Measurements from ENCODE around the gene CFD.
"Not testable (repeated sequence)": the region's sequence is repeated elsewhere in the genome, so short reads cannot be mapped to it uniquely, and the experiment has no call there.

CFD gene

GRCh38 chr19:871446-872265 lies 12.2 kb downstream of the CFD start:
- no peak for DNase-seq (ENCODE audit: low spot score)

- peak; percentile 82 for DNase-seq (ENCODE audit: low spot score)
Observed at GRCh38 chr19:872266-872951, 12.9 kb downstream of the CFD start.

DNA sequence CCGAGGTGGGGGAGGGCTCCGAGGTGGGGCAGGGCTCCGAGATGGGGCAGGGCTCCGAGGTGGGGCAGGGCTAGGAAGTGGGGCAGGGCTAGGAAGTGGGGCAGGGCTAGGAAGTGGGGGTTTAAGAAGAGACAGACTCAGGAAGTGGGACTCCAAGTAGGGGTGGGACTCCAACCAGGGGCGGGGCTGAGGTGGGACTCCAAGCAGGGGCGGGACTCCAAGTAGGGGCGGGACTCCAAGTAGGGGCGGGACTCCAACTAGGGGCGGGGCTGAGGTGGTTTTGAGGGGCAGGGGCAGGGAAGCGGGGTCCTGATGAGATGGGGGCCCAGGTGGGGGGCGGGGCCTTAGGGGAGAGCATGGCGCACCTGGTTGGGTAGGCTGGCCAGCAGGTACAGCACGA lies 13.6 kb downstream of the CFD start:
- DNase-seq (ENCODE audit: low spot score), result peak; percentile 79

- DNase-seq (ENCODE audit: low spot score), result no peak
Observed at GRCh38 chr19:873561-874041, 14.1 kb downstream of the CFD start.

GRCh38 chr19:875265-875879 lies 15.9 kb downstream of the CFD start:
- no peak for DNase-seq (ENCODE audit: low spot score)

GRCh38 chr19:876089-876488 lies 16.6 kb downstream of the CFD start:
- no peak for DNase-seq (ENCODE audit: low spot score)

- DNase-seq (ENCODE audit: low spot score), result no peak
Observed at GRCh38 chr19:876780-877314, 17.4 kb downstream of the CFD start.

DNA sequence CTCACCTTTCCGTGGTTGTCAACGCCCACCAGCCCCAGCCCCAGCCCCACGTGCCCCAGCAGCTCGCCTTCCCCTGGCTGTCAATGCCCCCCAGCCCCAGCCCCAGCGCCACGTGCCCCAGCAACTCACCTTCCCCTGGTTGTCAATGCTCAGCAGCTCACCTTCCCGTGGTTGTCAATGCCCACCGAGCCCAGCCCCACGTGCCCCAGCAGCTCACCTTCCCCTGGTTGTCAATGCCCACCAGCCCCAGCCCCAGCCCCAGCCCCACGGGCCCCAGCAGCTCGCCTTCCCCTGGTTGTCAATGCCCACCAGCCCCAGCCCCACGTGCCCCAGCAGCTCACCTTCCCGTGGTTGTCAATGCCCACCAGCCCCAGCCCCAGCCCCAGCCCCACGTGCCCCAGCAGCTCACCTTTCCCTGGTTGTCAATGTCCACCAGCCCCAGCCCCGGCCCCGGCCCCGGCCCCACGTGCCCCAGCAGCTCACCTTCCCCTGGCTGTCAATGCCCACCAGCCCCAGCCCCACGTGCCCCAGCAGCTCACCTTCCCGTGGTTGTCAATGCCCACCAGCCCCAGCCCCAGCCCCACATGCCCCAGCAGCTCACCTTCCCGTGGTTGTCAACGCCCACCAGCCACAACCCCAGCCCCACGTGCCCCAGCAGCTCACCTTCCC lies 18.7 kb downstream of the CFD start:
- not testable (repeated sequence) for DNase-seq (ENCODE audit: low spot score)

DNA sequence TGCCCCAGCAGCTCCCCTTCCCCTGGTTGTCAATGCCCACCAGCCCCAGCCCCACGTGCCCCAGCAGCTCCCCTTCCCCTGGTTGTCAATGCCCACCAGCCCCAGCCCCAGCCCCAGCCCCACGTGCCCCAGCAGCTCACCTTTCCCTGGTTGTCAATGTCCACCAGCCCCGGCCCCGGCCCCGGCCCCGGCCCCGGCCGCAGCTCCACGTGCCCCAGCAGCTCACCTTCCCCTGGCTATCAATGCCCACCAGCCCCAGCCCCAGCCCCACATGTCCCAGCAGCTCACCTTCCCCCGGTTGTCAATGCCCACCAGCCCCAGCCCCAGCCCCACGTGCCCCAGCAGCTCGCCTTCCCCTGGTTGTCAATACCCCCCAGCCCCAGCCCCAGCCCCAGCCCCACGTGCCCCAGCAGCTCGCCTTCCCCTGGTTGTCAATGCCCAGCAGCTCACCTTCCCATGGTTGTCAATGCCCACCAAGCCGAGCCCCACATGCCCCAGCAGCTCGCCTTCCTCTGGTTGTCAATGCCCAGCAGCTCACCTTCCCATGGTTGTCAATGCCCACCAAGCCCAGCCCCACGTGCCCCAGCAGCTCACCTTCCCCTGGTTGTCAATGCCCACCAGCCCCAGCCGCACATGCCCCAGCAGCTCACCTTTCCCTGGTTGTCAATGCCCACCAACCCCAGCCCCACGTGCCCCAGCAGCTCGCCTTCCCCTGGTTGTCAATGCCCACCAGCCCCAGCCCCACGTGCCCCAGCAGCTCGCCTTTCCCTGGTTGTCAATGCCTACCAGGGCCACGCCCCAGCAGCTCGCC lies 19.5 kb downstream of the CFD start:
- DNase-seq (ENCODE audit: low spot score), result not testable (repeated sequence)

DNA sequence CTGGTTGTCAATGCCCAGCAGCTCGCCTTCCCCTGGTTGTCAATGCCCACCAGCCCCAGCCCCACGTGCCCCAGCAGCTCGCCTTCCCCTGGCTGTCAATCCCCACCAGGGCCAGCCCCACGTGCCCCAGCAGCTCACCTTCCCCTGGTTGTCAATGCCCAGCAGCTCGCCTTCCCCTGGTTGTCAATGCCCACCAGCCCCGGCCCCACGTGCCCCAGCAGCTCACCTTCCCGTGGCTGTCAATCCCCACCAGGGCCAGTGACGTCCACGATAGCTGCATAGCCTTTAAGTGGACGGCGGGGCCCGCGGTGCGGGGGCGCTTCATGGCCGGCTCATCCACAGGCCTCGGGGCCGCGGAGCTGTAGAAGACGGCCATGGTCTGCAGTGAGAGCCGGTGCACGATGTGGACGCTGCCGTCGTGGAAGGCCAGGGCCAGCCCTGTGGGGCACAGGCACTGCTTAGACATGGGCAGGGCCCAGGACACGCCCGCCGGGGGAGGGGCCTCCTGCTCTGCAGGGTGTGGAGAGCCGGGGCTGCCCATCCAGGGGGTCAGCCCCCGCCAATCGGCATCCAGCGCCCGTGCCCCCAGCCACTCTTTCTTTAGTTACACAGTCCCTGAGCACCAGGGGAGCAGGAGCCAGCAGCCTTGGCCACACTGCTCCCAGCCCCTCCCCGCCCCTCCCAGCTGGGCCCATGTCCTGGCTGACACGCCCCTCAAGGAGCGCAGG lies 20.4 kb downstream of the CFD start:
- no peak for DNase-seq (ENCODE audit: low spot score)

DNA sequence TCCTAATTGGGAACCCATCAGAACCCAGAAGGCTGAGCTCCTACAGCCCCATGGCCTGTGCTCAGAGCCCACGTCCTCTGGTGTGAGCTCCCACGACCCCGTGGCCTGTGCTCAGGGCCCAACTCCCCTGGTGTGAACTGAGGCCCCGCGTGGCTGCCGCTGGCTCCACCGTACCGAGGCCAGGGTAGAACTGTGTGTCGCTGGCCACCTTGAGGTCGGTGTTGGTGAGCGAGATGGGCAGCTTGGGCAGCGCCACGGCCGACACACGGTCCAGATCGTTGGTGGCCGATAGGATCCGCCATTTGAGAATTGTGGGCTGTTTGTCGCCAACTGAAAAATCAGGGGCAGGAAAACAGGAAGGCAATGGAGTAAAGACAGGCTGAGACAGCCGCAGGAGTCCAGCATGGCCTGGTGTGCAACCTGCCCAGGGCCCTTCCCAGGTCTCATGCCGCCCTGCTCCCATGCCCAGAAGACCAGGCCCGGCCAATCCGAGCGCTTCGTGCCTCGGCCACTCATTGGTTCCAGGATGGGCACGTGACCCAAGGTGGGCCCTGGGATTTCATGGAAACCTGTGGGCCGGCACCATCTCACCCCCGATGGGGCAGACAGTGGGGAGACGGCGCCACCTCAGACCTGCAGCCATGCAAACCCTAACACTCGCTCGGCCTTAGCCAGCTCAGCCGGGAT lies 22.1 kb downstream of the CFD start:
- no peak for DNase-seq (ENCODE audit: low spot score)

GRCh38 chr19:882871-883497 lies 23.5 kb downstream of the CFD start:
- DNase-seq (ENCODE audit: low spot score), result no peak

GRCh38 chr19:883661-884211 lies 24.3 kb downstream of the CFD start:
- DNase-seq (ENCODE audit: low spot score), result no peak

GRCh38 chr19:884420-885211 lies 25.2 kb downstream of the CFD start:
- no peak for DNase-seq (ENCODE audit: low spot score)

DNA sequence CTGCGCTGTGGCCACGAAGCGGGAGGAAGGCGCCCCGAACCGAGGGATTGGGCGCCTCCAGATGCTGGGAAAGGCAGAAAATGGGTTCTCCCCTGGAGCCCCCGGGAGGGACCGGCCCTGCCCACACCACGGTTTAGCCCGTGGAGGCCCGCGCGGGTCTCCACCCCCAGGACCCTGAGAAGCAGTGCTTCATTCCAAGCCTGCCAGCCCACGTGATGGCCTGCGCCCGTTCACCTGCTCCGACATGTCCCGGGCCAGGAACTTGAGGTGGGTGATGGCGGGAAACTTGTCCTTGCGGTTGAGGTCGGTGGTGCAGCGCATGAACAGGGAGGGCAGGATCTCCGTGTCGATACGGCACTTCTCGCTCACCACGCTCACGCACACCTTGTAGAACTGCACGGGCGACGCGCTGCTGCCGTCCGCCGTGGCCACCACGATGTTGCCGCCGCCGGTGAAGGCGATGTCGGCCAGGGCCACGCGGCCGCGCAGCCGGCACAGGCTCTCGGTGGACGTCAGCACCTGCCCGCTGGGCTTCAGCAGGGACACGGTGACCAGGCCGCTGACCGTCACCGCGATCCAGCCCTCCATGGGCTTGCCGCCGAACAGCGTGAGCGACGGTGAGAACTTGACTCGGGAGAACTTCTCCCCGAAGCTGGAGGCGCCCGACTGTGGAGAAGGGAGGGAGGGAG lies 26.2 kb downstream of the CFD start:
- DNase-seq (ENCODE audit: low spot score), result no peak

DNA sequence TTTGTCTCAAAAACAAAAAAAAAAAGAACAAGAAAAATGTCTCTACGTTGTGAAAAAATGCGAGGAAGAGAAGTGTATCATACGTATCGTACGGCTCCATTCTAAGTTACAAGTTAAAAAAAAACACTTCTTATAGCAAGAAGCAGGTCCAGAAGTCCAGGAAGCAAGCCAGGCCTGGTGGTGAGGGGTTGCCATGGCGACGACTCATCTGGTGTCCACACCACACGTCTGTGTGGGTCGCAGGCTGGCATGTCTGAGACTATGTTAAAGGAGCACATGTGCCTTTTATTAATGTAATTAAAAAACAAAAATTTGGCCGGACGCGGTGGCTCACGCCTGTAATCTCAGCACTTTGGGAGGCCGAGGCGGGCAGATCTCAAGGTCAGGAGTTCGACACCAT lies 27.6 kb downstream of the CFD start:
- no peak for DNase-seq (ENCODE audit: low spot score)

GRCh38 chr19:887599-887998 lies 28.1 kb downstream of the CFD start:
- DNase-seq (ENCODE audit: low spot score), result no peak

All from CD4-positive, alpha-beta T cell treated with Interleukin-2 at 100 ng/mL for 4 hours (primary cell).